Stimulated activated CD4-positive, alpha-beta T cell treated with anti-CD3 and anti-CD28 coated beads, TNF-alpha, amount 100 ng/mL, for 1 hour (primary cell): Measurements from ENCODE around the gene TMEM200B.
"Not testable (repeated sequence)": the region's sequence is repeated elsewhere in the genome, so short reads cannot be mapped to it uniquely, and the experiment has no call there.

Source experiments
- DNase-seq, 3 donors: peaks; one replicate each; pipeline ENCODE4 v3.0.0-alpha.2; 2020; ENCODE audit warnings: low read depth in 3 of 3, low spot score in 1 of 3

Gene TMEM200B

DNA sequence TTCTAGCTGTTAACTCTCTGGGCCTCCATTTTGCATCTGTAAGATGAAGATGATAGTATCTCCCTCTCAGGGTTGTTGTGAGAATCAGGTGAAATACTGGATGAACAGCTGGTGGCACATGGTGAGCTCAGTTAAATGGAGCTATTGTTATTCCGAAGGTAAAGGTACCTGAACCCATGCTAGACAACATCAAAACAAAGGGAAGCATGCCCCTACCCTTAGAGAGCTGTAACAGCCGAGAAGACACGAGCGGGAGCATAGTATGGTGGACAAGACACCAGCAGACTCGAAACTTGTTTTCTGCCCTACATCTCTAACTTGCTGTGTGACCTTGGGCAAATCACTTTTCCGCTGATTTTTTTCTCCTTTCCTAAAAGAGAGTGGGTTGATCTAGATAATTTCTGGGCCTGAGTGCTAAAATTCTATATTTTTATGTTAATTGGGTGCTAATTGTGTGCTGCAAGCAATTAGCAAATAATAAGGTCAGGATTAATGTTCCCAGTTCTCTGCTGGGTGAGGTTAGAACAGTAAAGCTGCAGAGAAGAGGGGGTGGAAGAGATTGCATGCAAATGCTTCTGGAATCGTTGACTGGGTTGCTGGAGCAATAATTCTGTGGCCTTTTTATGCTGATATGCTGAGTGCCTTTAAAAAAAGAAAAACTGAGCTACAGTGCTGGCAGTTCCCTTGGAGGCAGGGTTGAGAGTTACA is 10.8 kb downstream of the TMEM200B start:
- DNase-seq, result no peak

DNA sequence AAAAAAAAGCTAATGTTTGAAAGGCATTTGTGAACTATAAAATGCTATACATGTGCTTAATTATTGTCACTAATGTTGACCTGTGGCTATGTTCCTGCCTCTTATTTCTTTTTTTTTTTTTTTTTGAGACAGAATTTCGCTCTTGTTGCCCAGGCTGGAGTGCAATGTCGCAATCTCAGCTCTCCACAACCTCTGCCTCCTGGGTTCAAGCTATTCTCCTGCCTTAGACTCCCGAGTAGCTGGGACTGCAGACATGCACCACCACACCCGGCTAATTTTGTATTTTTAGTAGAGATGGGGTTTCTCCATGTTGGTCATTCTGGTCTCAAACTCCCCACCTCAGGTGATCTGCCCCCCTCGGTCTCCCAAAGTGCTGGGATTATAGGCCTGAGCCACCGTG is 15.7 kb downstream of the TMEM200B start:
- not testable (repeated sequence) for DNase-seq

GRCh38 chr1:29105822-29106221 is 17.9 kb downstream of the TMEM200B start:
- DNase-seq, result no peak

- no peak for DNase-seq
Observed at GRCh38 chr1:29100487-29100886, 23.2 kb downstream of the TMEM200B start.

DNA sequence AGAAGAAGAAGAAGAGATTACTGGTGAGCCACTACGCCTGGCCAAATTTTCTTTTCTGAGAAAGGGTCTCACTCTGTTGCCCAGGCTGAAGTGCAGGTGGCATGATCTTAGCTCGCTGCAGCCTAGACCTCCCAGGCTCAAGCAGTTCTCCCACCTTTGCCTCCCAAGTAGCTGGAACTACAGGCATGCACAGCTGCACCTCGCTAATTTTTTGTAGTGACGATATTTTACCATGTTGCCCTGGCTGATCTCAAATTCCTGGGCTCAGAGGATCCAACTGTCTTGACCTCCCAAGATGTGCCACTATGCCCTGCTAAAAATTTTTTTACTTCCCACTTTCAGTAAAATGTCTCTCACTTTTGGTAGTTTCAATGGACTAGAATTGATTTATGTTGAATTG is 24.4 kb downstream of the TMEM200B start:
- no peak for DNase-seq

DNA sequence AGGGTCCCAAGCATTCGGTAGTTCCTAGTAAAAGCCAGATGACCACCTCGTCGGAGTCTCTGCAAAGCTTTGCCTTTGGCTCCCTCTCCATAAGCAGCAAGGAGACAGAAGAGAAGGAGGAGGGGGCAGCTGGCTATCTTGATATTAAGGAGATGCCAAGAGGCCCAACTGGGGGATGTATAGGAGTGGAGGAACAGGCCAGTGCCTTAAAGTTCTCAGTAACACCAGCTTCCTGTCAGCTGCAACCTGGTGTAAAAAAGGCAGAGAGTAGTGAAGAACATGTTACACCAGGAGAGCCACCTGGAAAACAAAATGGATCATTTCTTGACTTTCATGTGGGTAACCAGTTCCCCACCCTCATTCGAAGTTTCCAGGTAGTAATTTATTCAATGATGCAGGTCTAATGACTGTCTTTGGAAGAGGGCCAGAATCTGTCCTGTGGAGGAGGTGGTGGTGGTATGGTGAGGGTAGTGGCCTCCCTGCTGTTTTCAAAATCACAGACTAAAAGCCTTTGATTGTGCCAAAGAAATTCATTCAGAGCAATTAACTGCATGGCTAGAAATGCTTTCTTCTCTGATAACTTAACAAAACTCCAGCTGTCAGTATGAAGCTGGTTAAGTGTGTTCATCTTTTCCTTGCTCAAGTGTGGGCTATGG is 27.3 kb downstream of the TMEM200B start:
- no peak for DNase-seq

DNA sequence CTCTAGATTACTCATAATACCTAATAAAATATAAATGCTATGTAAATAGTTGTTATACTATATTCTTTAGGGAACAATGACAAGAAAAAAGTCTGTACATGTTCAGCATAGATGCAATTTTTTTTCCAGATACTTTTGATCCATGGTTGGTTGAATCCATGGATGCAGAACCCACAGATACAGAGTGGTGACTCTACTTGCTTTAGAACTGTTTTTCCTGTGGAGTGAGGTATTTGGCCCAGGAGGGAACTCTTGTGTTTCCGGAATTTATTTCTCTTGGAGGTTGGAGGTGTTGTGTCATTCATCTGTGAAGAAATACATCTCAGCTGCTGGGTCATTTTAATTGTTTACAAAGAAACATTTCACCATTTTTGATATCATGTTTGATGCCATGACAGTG is 28.7 kb downstream of the TMEM200B start:
- DNase-seq, result no peak

- no peak for DNase-seq
Observed at GRCh38 chr1:29094433-29094832, 29.3 kb downstream of the TMEM200B start.

GRCh38 chr1:29092704-29093103 is 31.0 kb downstream of the TMEM200B start:
- not testable (repeated sequence) for DNase-seq

GRCh38 chr1:29090937-29091618 is 32.6 kb downstream of the TMEM200B start:
- DNase-seq, result no peak

DNA sequence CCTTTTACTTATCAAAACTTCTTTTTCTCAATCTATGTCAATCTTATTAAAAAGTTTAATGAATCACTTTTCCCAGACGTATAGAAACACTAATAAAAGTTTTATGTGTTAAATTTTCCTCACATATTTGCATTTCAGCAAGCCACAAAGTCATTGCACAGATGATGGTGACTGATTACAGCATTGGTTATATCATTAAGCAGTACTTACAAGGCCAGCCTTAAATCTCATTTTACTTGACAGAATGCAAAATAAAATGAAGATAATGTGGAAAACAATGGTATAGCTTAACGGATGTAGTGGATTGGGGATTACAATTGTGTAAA is 39.5 kb downstream of the TMEM200B start:
- DNase-seq, result no peak

GRCh38 chr1:29083317-29084195 is 40.1 kb downstream of the TMEM200B start:
- no peak for DNase-seq

DNA sequence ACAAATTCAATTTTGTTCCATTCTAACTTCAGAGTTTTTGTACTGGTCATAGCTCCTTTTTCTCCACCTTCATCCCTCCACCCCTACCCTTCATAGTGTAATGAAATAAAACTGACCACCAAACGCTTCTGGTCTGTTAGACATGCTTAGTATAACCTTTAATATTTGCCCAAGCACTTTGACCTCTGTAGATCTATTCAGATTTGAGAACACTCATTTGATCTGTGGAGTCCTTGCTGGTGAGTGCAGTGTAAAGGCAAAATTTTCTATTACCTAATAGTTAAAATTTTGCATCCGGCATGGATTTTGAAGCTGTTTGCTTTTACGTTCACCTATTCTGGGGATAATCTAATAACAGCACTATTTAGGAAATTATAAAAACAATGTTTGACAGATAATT is 41.2 kb downstream of the TMEM200B start:
- no peak for DNase-seq

- DNase-seq, result no peak
Observed at GRCh38 chr1:29081201-29081600, 42.5 kb downstream of the TMEM200B start.

DNA sequence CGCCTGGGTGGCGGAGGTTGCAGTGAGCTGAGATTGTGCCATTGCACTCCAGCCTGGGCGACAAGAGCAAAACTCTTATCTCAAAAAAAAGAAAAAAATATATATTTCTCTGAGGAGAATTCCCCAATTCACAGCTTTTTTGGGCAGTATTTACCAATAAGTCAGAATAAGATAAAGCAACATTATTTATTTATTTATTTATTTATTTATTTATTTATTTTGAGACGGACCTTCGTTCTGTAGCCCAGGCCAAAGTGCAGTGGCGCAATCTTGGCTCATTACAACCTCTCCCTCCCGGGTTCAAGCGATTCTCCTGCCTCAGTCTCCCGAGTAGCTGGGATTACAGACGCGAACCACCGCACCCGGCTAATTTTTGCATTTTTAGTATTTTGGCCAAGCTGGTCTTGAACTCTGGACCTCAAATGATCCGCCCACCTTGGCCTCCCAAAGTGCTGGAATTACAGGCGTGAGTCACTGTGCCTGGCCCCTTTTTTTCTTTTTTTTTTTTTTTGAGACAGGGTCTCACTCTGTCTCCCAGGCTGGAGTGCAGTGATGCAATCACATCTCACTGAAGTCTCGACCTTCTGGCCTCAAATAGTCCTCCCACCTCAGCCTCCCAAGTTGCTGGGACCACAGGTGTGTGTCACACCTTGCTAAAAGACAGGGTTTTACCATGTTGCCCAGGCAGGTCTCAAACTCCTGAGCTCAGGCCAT is 43.6 kb downstream of the TMEM200B start:
- DNase-seq, result not testable (repeated sequence)

DNA sequence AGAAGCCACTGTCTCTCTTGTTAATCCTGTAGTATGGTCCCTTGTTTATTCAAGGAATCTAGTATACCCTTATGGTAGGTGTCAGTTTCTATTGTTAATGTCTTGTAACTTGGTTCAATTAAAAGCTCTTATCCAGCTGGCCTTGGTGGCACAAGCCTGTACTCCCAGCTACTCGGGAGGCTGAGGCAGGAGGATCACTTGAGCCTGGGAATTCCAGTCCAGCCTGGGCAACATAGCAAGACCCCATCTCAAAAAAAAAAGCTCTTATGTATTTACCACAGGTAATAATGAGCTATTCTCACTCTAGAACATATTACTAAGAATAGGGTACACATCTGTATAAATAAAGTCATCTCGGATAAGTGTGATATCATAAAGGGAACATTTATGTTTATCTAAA is 46.5 kb downstream of the TMEM200B start:
- no peak for DNase-seq
